ENCODE results near the gene TRIM36. TPM values are rescaled to one million over a fixed set of nuclear protein-coding genes. Genes with fewer than 3 reads are reported as not detected.
A peak's percentile ranks its signal among the peaks of the same experiment; 100 is the strongest.

TRIM36 gene
- polyA plus RNA-seq, result 105 and 122 TPM in 2 replicates
- polyA minus RNA-seq, result 149 and 153 TPM in 2 replicates

GRCh38 chr5:115169487-115170133 is at the start of gene TRIM36:
Gene TRIM36 (minus strand): TSS chr5:115169908. CDS start chr5:115169634, 274 bp downstream.
- Histone ChIP-seq H3K4me3 (ENCODE audit: low read length) (peak within 1 kb of the TSS; percentile 85), H3K9me2 (ENCODE audit: insufficient read depth, low read length) (no peaks in the 10 kb centered on the region), H3K4me2 (ENCODE audit: low read length) (peak within 1 kb of the TSS; percentile 97), H3K79me2 (replicated peaks; ENCODE audit: insufficient read depth, low read length) (peaks cover 49% of the 10 kb centered on the region), H3K27ac (ENCODE audit: low read length) (peak within 1 kb of the TSS; percentile 80), H2AFZ (ENCODE audit: low read depth, low read length) (peak within 1 kb of the TSS; percentile 75), H3K36me3 (ENCODE audit: insufficient read depth, low read length) (peaks cover 3% of the 10 kb centered on the region), H3K27me3 (ENCODE audit: insufficient read depth, low read depth, low read length) (peaks cover 5% of the 10 kb centered on the region), H4K20me1 (ENCODE audit: insufficient read depth) (no peaks in the 10 kb centered on the region), H3K9me3 (ENCODE audit: low read length) (peaks cover 19% of the 10 kb centered on the region), H3F3A (ENCODE audit: insufficient read depth, low read length, poor library complexity, severe bottlenecking) (peaks cover 9% of the 10 kb centered on the region), H3K9ac (ENCODE audit: low read length) (peak within 1 kb of the TSS; percentile 89)
- TF ChIP-seq MXI1 (conservative IDR thresholded peaks at IDR 0.05; ENCODE audit: poor library complexity, severe bottlenecking) (peak; percentile 79), REST (IDR thresholded peaks at IDR 0.05; ENCODE audit: borderline replicate concordance) (peak; percentile 24), SMC3 (conservative IDR thresholded peaks at IDR 0.05; ENCODE audit: poor library complexity) (peak; percentile 40), CTCF (IDR thresholded peaks at IDR 0.05; ENCODE audit: poor library complexity, severe bottlenecking) (peak; percentile 75), RAD21 (conservative IDR thresholded peaks at IDR 0.05) (peak; percentile 32), EZH2 (IDR thresholded peaks at IDR 0.05; ENCODE audit: borderline replicate concordance, insufficient read depth, low read length, poor library complexity, severe bottlenecking) (no peak), POLR2AphosphoS5 (IDR thresholded peaks at IDR 0.05) (peak; percentile 84), EP300 (conservative IDR thresholded peaks at IDR 0.05; ENCODE audit: poor library complexity, severe bottlenecking) (no peak), TAF1 (IDR thresholded peaks at IDR 0.05; ENCODE audit: low read depth) (peak; percentile 75)

- Histone ChIP-seq H3K36me3 (ENCODE audit: insufficient read depth, low read length) (peaks cover 7% of the 10 kb centered on the region), H3K27me3 (ENCODE audit: insufficient read depth, low read depth, low read length) (no peaks in the 10 kb centered on the region), H3K4me2 (ENCODE audit: low read length) (no peak overlapping the region), H3K27ac (ENCODE audit: low read length) (no peak overlapping the region), H2AFZ (ENCODE audit: low read depth, low read length) (no peak overlapping the region), H3K79me2 (replicated peaks; ENCODE audit: insufficient read depth, low read length) (no peaks in the 10 kb centered on the region), H3K9me3 (ENCODE audit: low read length) (no peaks in the 10 kb centered on the region), H3K9me2 (ENCODE audit: insufficient read depth, low read length) (no peaks in the 10 kb centered on the region), H3K4me3 (ENCODE audit: low read length) (no peak overlapping the region), H4K20me1 (ENCODE audit: insufficient read depth) (no peaks in the 10 kb centered on the region), H3F3A (ENCODE audit: insufficient read depth, low read length, poor library complexity, severe bottlenecking) (no peaks in the 10 kb centered on the region), H3K9ac (ENCODE audit: low read length) (no peak overlapping the region)
- TF ChIP-seq EP300 (conservative IDR thresholded peaks at IDR 0.05; ENCODE audit: poor library complexity, severe bottlenecking) (no peak), REST (IDR thresholded peaks at IDR 0.05; ENCODE audit: borderline replicate concordance) (no peak), SMC3 (conservative IDR thresholded peaks at IDR 0.05; ENCODE audit: poor library complexity) (no peak), EZH2 (IDR thresholded peaks at IDR 0.05; ENCODE audit: borderline replicate concordance, insufficient read depth, low read length, poor library complexity, severe bottlenecking) (no peak), MXI1 (conservative IDR thresholded peaks at IDR 0.05; ENCODE audit: poor library complexity, severe bottlenecking) (no peak), RAD21 (conservative IDR thresholded peaks at IDR 0.05) (no peak), TAF1 (IDR thresholded peaks at IDR 0.05; ENCODE audit: low read depth) (no peak), CTCF (IDR thresholded peaks at IDR 0.05; ENCODE audit: poor library complexity, severe bottlenecking) (no peak), POLR2AphosphoS5 (IDR thresholded peaks at IDR 0.05) (no peak)
These were observed 44.8 kb upstream of the TRIM36 start for GRCh38 chr5:115214541-115214940.
